Activated T-cell treated with anti-CD3 and anti-CD28 coated beads for 24 hours (primary cell): ENCODE measurements around the gene MAPKBP1.

Experiments
- DNase-seq: peaks from one replicate; pipeline ENCODE4 v3.0.0-alpha.2; 2020; ENCODE audit warnings: low read depth

The MAPKBP1 gene

GRCh38 chr15:41806291-41807181 is 32.3 kb downstream of the MAPKBP1 start:
- no peak for DNase-seq

- DNase-seq: no peak
Measured at GRCh38 chr15:41809121-41809520, 34.8 kb downstream of the MAPKBP1 start.

- no peak for DNase-seq
Measured at GRCh38 chr15:41809526-41810220, 35.4 kb downstream of the MAPKBP1 start.

- DNase-seq: no peak
Measured at GRCh38 chr15:41810651-41811431, 36.6 kb downstream of the MAPKBP1 start.

GRCh38 chr15:41811432-41812195 is 37.3 kb downstream of the MAPKBP1 start:
- DNase-seq: peak; percentile 61

- DNase-seq: no peak
Measured at GRCh38 chr15:41812820-41813375, 38.6 kb downstream of the MAPKBP1 start.

GRCh38 chr15:41813426-41813825 is 39.1 kb downstream of the MAPKBP1 start:
- DNase-seq: no peak

- no peak for DNase-seq
Measured at GRCh38 chr15:41814534-41814933, 40.2 kb downstream of the MAPKBP1 start.

GRCh38 chr15:41816788-41817187 is 42.5 kb downstream of the MAPKBP1 start:
- no peak for DNase-seq

GRCh38 chr15:41817327-41817726 is 43.0 kb downstream of the MAPKBP1 start:
- no peak for DNase-seq

- DNase-seq: no peak
Measured at GRCh38 chr15:41817781-41818180, 43.5 kb downstream of the MAPKBP1 start.

GRCh38 chr15:41819455-41820050 is 45.3 kb downstream of the MAPKBP1 start:
- no peak for DNase-seq

GRCh38 chr15:41820791-41821423 is 46.6 kb downstream of the MAPKBP1 start:
- DNase-seq: no peak

- DNase-seq: no peak
Measured at GRCh38 chr15:41821831-41822230, 47.5 kb downstream of the MAPKBP1 start.

- no peak for DNase-seq
Measured at GRCh38 chr15:41822471-41822870, 48.2 kb downstream of the MAPKBP1 start.

- no peak for DNase-seq
Measured at GRCh38 chr15:41822957-41823356, 48.7 kb downstream of the MAPKBP1 start.

- no peak for DNase-seq
Measured at GRCh38 chr15:41823502-41823901, 49.2 kb downstream of the MAPKBP1 start.

- no peak for DNase-seq
Measured at GRCh38 chr15:41824062-41824745, 49.9 kb downstream of the MAPKBP1 start.

- DNase-seq: no peak
Measured at GRCh38 chr15:41825145-41825544, 50.9 kb downstream of the MAPKBP1 start.
